RWPE1 (cell line): ENCODE measurements around the gene HNRNPH1.

Experiments
- CTCF ChIA-PET: fragments of 350-600 bp; sonication (Branson Sonifier 250); formaldehyde crosslinking; extraction: SDS; loops from one replicate; lab custom pipeline; 2021; lab: Yijun Ruan, JAX
- POLR2A ChIA-PET: fragments of 400-600 bp; formaldehyde crosslinking; extraction: SDS; loops from one replicate; lab custom pipeline; 2020; ENCODE audit warnings: antibody characterized with exemption; ENCODE audit not compliant: low non-redundant PET; lab: Yijun Ruan, JAX
- DNase-seq: peaks from one replicate; pipeline ENCODE4 v3.0.0; 2012; ENCODE audit warnings: low spot score
- H3K27ac ChIP-seq: fragments of 450-650 bp; 2 replicates; pipeline ENCODE4 v1.5.1; 2017
- CTCF ChIP-seq: fragments of 450-650 bp; conservative IDR thresholded peaks from 2 replicates; pipeline ENCODE4 v1.5.1; 2017; ENCODE audit warnings: low read depth, mild to moderate bottlenecking

HNRNPH1 gene

GRCh38 chr5:179610109-179610902 is 13.2 kb downstream of the HNRNPH1 start:
- DNase-seq, result no peak
- no peak for TF ChIP-seq CTCF
- ChIA-PET CTCF (no interaction called here), POLR2A (no interaction called here)
- peak overlapping the region; percentile 69 for H3K27ac ChIP-seq

- no peak for DNase-seq
- H3K27ac ChIP-seq, result peak overlapping the region; percentile 69
- ChIA-PET POLR2A (no interaction called here), CTCF (no interaction called here)
- no peak for TF ChIP-seq CTCF
These were observed 13.7 kb downstream of the HNRNPH1 start for GRCh38 chr5:179609834-179610108.

GRCh38 chr5:179608131-179608581 is 15.3 kb downstream of the HNRNPH1 start:
- POLR2A ChIA-PET, result no interaction called here

GRCh38 chr5:179607160-179607931 is 16.1 kb downstream of the HNRNPH1 start:
- no peak for DNase-seq
- ChIA-PET POLR2A (no interaction called here), CTCF (interaction anchor here (0.5 kb wide), 1 partner anchor 824 kb away, joined by 3 read pairs; no protein-coding TSS in a partner anchor)
- no peak for TF ChIP-seq CTCF
- peak overlapping the region; percentile 69 for H3K27ac ChIP-seq

More at GRCh38 chr5:179608131-179608581, 15.3 kb downstream of the HNRNPH1 start:
- TF ChIP-seq CTCF, result no peak
- no peak for DNase-seq
- H3K27ac ChIP-seq, result peak overlapping the region; percentile 69
- CTCF ChIA-PET, result no interaction called here

- CTCF ChIA-PET, result no interaction called here
- TF ChIP-seq CTCF, result no peak
- POLR2A ChIA-PET, result no interaction called here
- peak overlapping the region; percentile 69 for H3K27ac ChIP-seq
- no peak for DNase-seq
These were observed 16.6 kb downstream of the HNRNPH1 start for GRCh38 chr5:179606910-179607159.

GRCh38 chr5:179606071-179606909 is 17.2 kb downstream of the HNRNPH1 start:
- ChIA-PET POLR2A (no interaction called here), CTCF (no interaction called here)

More at GRCh38 chr5:179606071-179606909, 17.2 kb downstream of the HNRNPH1 start:
- H3K27ac ChIP-seq, result peak overlapping the region; percentile 69
- no peak for DNase-seq
- TF ChIP-seq CTCF, result no peak
